ENCODE results near the gene FHIT. TPM values are rescaled to one million over a fixed set of nuclear protein-coding genes. Genes with fewer than 3 reads are reported as not detected.

FHIT gene
- total RNA-seq, 1 donor from 2014 or later, result 29.9 TPM

DNA sequence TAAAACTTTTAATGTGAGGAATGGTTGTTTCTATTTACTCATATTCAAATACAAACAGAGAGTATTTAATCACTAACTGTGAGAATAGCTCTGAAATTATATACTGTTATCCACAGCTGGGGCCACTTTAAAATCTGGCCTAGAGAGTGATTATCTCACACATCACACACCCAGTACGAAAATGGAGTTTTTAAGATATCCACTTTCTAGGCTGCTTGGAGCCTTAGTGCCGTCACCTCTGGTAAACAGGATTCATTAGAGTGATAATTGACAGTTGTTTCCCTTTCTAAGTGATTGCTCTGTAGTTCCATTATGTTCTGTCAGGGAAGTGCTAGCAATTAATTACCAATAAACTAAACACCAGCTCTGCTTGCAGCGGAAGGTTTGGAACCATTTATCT lies 942.4 kb downstream of the FHIT start:
- no peaks in the 10 kb centered on the region for H3K36me3 Mint-ChIP-seq (ENCODE audit: low read depth)
- intact Hi-C loops (cut with micrococcal nuclease), result loop anchor here (10.0 kb wide), 1 partner anchor 224 kb away; no protein-coding TSS in a partner anchor
- DNase-seq (ENCODE audit: low spot score), result no peak
- no peaks in the 10 kb centered on the region for H3K27me3 Mint-ChIP-seq (ENCODE audit: low read depth)
- no peaks in the 10 kb centered on the region for H3K9me3 Mint-ChIP-seq
- no peak overlapping the region for H3K27ac Mint-ChIP-seq
- peaks cover 4% of the 10 kb centered on the region for H3K4me1 Mint-ChIP-seq (ENCODE audit: low read depth)
- H3K4me3 Mint-ChIP-seq (ENCODE audit: low read depth), result no peak overlapping the region

DNA sequence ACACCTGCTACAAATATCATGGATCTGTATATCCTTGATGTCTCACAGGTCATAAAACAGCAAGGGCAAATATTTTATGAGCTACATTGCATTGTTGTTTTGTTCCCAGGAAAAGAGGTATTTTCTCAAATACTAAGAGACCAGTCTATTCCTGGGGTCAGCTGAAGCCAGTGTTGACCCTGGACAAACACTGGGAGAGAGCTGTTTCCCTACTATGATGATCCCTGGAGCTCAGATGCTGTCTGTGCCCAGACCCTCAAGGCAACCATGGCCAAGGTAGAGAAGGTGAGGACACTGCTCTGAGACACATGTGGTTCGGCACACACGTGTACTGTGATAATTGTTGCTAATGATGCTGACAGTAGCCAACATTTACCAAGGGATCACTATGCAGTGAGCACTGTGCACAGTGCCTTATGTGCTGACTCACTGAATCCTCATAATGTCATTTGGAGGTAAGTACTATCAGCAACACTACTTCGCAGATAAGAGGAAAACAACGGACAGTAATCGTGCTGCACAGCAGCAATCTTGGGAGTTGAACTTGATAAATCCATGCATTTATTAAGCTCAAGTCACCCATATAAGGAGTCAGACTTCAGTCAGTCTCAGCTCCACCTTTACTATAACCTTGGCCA lies 943.6 kb downstream of the FHIT start:
- H3K9me3 Mint-ChIP-seq, result no peaks in the 10 kb centered on the region
- H3K27ac Mint-ChIP-seq, result no peak overlapping the region
- H3K4me3 Mint-ChIP-seq (ENCODE audit: low read depth), result no peak overlapping the region
- intact Hi-C loops (cut with micrococcal nuclease), result loop anchor here (10.0 kb wide), 1 partner anchor 223 kb away; no protein-coding TSS in a partner anchor
- H3K27me3 Mint-ChIP-seq (ENCODE audit: low read depth), result no peaks in the 10 kb centered on the region
- DNase-seq (ENCODE audit: low spot score), result no peak
- H3K4me1 Mint-ChIP-seq (ENCODE audit: low read depth), result peaks cover 4% of the 10 kb centered on the region
- no peaks in the 10 kb centered on the region for H3K36me3 Mint-ChIP-seq (ENCODE audit: low read depth)

DNA sequence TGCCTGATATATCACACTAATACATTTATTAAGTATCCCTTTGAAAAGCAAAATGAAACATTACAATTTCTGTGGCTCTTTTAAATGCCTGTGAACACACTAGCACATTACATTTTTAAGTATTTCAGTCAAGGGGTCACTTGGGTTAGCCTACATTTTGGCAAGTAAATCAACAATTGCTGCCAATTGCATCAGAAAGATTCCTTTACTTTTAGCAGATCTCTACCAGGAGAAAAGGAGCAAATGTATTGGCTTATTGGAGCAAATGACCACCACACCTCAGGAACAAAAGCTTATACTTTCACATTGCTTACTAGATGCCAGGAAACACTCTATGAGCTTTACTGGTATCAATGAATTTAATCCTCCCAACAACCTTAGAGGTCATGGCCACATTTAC lies 947.1 kb downstream of the FHIT start:
- Mint-ChIP-seq H3K36me3 (ENCODE audit: low read depth) (peaks cover 5% of the 10 kb centered on the region), H3K27ac (no peak overlapping the region), H3K27me3 (ENCODE audit: low read depth) (no peaks in the 10 kb centered on the region), H3K9me3 (peaks cover 4% of the 10 kb centered on the region), H3K4me3 (ENCODE audit: low read depth) (no peak overlapping the region), H3K4me1 (ENCODE audit: low read depth) (peaks cover 11% of the 10 kb centered on the region)
- no peak for DNase-seq (ENCODE audit: low spot score)
- intact Hi-C loops (cut with micrococcal nuclease), result loop anchor here (10.0 kb wide), 1 partner anchor 219 kb away; no protein-coding TSS in a partner anchor

DNA sequence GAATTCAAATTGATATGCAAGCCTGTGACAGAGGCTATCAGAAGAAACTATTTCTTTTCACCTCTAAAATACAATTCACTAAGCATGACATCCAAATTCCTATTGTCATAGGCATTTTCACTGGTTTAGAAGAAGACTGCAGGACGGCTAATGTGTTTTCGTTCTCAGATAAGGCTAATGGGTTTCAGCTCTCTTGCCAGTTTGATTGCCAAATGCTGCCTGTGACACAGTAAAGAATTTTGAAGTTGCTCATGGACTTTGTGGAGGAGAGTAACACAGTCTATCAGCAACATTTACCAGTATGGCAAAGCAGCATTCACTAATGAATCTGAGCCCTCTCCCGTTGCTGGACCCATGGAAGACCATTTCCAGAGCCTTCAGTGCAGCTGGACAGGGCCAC lies 948.1 kb downstream of the FHIT start:
- Mint-ChIP-seq H3K27ac (no peak overlapping the region), H3K4me3 (ENCODE audit: low read depth) (no peak overlapping the region), H3K9me3 (peaks cover 4% of the 10 kb centered on the region), H3K27me3 (ENCODE audit: low read depth) (no peaks in the 10 kb centered on the region), H3K4me1 (ENCODE audit: low read depth) (peaks cover 11% of the 10 kb centered on the region), H3K36me3 (ENCODE audit: low read depth) (peaks cover 5% of the 10 kb centered on the region)
- intact Hi-C loops (cut with micrococcal nuclease), result loop anchor here (10.0 kb wide), 1 partner anchor 218 kb away; no protein-coding TSS in a partner anchor
- no peak for DNase-seq (ENCODE audit: low spot score)

DNA sequence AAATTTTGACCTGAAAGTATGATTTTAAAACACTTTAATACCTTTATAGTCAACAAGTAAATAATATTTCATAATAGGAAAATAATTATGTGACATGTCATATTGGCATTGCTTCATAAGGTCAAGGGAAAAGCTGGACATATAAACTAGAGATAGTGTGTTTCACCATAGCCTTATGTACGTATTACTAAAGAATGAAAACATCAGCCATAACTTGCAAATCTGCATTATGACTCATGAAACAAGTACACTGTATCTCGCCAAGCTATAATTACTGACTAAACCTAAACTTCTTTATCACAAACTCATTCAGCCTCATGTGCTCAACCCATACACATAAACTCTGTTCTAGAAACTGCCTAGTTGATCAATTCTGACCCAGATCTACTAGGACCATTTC lies 950.1 kb downstream of the FHIT start:
- no peak overlapping the region for H3K4me3 Mint-ChIP-seq (ENCODE audit: low read depth)
- peaks cover 16% of the 10 kb centered on the region for H3K4me1 Mint-ChIP-seq (ENCODE audit: low read depth)
- H3K36me3 Mint-ChIP-seq (ENCODE audit: low read depth), result peaks cover 5% of the 10 kb centered on the region
- H3K27ac Mint-ChIP-seq, result no peak overlapping the region
- H3K27me3 Mint-ChIP-seq (ENCODE audit: low read depth), result no peaks in the 10 kb centered on the region
- H3K9me3 Mint-ChIP-seq, result peaks cover 8% of the 10 kb centered on the region
- DNase-seq (ENCODE audit: low spot score), result no peak
- intact Hi-C loops (cut with micrococcal nuclease), result loop anchor here (10.0 kb wide), 1 partner anchor 216 kb away; no protein-coding TSS in a partner anchor

DNA sequence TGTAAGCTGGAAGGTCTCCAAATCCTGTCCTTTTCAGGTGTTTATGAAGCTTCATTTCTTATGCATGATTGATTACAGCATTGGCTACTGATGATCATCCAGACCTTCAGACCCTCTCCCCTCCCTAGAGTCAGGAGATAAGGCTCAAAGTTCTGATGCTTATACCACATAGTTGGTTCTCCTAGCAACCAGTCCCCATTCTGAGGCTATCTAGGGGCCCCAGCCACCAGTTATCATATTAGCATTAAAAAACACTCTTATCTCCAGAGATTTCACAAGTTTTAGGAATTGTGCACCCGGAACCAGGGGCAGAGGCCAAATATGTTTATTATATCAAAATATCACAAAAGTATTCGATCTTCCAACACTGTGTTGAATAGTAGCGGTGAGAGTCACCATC lies 953.1 kb downstream of the FHIT start:
- Mint-ChIP-seq H3K27me3 (ENCODE audit: low read depth) (no peaks in the 10 kb centered on the region), H3K36me3 (ENCODE audit: low read depth) (peaks cover 12% of the 10 kb centered on the region), H3K9me3 (peaks cover 21% of the 10 kb centered on the region), H3K4me1 (ENCODE audit: low read depth) (peaks cover 26% of the 10 kb centered on the region), H3K27ac (no peak overlapping the region), H3K4me3 (ENCODE audit: low read depth) (no peak overlapping the region)
- DNase-seq (ENCODE audit: low spot score), result no peak
- intact Hi-C loops (cut with micrococcal nuclease), result no loop called here

DNA sequence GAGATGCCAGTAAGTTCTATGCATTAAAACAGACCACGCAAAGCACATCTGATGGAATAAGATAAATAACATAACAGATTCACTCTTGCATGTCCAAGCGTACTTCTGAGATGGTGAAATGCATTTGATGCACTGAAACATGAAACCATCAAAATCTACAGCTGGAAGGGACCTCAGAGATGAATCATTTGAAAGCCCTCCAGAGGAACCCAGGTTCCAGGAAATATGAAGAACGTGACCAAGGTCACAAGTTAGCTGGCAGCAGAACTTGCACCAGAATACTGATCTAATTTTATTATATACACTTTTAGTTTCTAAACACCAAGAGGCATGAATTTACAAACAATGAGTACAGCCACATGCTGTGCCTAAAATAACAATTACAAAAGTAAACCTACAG lies 957.1 kb downstream of the FHIT start:
- Mint-ChIP-seq H3K4me1 (ENCODE audit: low read depth) (peaks cover 20% of the 10 kb centered on the region), H3K27me3 (ENCODE audit: low read depth) (no peaks in the 10 kb centered on the region), H3K36me3 (ENCODE audit: low read depth) (peaks cover 7% of the 10 kb centered on the region), H3K4me3 (ENCODE audit: low read depth) (no peak overlapping the region), H3K9me3 (peaks cover 28% of the 10 kb centered on the region), H3K27ac (no peak overlapping the region)
- no peak for DNase-seq (ENCODE audit: low spot score)
- intact Hi-C loops (cut with micrococcal nuclease), result no loop called here

DNA sequence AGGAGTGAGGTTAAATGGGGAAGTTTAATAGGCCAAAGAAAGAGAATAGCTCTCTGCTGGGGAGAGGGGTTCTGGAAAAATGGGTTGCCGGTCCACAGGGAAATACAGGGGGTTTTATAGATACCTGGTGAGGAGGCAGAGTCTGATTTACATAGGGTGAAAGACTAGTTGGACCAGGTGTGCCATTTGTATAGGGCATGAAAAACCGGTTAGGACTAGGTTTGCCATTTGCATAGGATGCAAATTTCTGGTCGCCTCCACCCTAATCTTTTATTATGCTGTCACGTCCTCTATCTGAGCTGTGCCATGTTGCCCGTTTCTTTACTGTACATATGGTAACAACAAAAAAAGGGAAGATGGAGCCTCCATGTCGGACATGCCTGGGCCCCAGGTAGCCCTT lies 960.1 kb downstream of the FHIT start:
- no peak overlapping the region for H3K4me3 Mint-ChIP-seq (ENCODE audit: low read depth)
- intact Hi-C loops (cut with micrococcal nuclease), result no loop called here

DNA sequence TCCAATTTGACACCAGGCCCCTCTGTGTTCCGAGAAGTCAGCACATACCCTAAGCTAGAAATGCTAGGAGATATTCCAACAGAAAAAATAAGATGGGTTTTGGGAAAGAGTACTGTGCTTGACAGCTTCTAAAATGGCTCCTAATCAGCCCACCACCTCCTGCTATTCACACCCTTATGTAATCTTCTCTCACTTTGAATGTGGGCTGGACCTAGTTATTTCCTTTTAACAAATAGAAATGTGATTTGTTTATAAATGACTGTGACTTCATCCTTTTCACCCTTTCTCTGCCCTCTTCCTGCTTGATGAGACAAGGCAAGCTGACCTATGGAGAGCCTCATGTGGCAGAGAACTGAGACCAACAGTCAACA lies 961.1 kb downstream of the FHIT start:
- peaks cover 20% of the 10 kb centered on the region for H3K9me3 Mint-ChIP-seq
- no peak overlapping the region for H3K4me3 Mint-ChIP-seq (ENCODE audit: low read depth)
- peaks cover 8% of the 10 kb centered on the region for H3K36me3 Mint-ChIP-seq (ENCODE audit: low read depth)
- H3K4me1 Mint-ChIP-seq (ENCODE audit: low read depth), result peaks cover 14% of the 10 kb centered on the region
- DNase-seq (ENCODE audit: low spot score), result no peak
- intact Hi-C loops (cut with micrococcal nuclease), result no loop called here
- no peak overlapping the region for H3K27ac Mint-ChIP-seq
- H3K27me3 Mint-ChIP-seq (ENCODE audit: low read depth), result no peaks in the 10 kb centered on the region

More for the DNA sequence above, 960.1 kb downstream of the FHIT start:
- no peak for DNase-seq (ENCODE audit: low spot score)
- Mint-ChIP-seq H3K4me1 (ENCODE audit: low read depth) (peaks cover 16% of the 10 kb centered on the region), H3K9me3 (peaks cover 24% of the 10 kb centered on the region), H3K27ac (no peak overlapping the region), H3K27me3 (ENCODE audit: low read depth) (no peaks in the 10 kb centered on the region), H3K36me3 (ENCODE audit: low read depth) (peaks cover 7% of the 10 kb centered on the region)

DNA sequence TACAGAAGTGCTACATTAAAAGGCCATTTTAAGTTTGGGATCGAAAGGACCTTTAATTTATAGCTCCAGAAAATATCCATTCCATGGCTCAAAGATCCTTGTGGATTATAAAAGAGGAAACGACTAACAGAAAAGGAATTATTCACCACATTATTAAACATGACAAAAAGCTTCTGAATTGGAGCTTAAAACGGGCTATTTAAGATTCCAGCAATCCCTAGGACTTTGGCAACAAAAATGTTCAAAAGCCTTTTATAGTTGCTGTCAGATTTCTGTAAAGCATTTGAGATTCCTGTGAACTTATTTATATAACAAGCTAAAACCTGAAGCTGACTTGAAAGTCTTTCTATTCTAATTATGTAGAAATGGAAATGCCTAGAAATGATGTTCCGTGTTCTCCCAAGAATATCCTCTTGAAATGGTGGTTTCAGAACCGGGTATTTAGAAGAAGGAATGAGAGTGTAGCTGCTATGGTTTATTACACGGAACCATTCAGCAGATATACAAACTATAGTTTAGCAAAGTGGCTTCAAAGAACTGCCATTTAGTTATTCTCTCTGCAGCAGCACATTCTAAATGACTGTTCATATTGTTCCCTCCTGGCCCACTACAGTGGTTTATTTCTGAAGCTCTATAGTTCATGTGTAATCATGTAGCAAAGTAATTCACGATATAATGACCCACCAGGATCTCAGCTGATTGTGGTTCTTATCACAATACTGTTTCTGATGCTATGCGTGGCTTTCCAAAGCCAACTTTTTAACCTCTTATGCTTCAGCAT lies 961.7 kb downstream of the FHIT start:
- no peak for DNase-seq (ENCODE audit: low spot score)
- Mint-ChIP-seq H3K27ac (no peak overlapping the region), H3K36me3 (ENCODE audit: low read depth) (peaks cover 4% of the 10 kb centered on the region), H3K4me3 (ENCODE audit: low read depth) (no peak overlapping the region), H3K27me3 (ENCODE audit: low read depth) (no peaks in the 10 kb centered on the region), H3K4me1 (ENCODE audit: low read depth) (peaks cover 9% of the 10 kb centered on the region), H3K9me3 (peaks cover 14% of the 10 kb centered on the region)
- intact Hi-C loops (cut with micrococcal nuclease), result no loop called here

DNA sequence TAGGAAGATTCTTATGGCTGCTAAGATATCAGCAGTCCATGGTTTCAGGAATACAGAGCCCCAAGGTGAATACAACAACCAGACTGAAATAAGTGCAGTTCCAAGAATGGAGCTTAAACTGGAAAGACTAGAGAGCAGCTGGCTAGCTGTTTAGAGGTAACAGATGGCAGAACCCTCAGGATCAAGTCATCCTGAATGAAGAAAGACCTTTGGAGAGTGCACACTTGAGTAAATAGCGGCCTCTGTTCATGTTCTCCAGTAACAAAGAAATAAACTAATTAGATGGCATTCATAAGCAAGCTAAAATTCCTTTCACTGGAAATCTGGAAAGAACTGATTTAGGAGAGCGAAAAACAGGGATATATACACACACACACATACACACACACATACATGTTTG lies 968.4 kb downstream of the FHIT start:
- Mint-ChIP-seq H3K27me3 (ENCODE audit: low read depth) (no peaks in the 10 kb centered on the region), H3K4me1 (ENCODE audit: low read depth) (no peaks in the 10 kb centered on the region), H3K36me3 (ENCODE audit: low read depth) (peaks cover 2% of the 10 kb centered on the region), H3K4me3 (ENCODE audit: low read depth) (no peak overlapping the region), H3K27ac (no peak overlapping the region), H3K9me3 (no peaks in the 10 kb centered on the region)
- intact Hi-C loops (cut with micrococcal nuclease), result no loop called here
- no peak for DNase-seq (ENCODE audit: low spot score)

DNA sequence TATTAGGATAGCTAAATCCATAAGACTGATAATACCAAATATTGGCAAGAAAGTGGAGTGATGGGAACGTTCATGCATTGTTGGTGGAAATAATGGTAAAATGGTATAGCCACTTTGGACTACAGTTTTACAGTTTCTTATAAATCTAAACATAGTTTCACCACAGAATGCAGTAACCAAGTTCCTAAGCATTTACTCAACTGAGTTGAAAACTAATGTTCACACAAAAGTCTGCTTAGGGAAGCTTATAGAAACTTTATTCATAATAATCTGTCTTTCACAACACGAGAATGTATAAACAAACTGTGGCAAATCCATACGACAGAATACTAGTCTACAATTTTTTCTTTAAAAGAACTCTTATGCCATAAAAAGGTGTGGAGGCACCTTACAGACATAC lies 969.3 kb downstream of the FHIT start:
- H3K27me3 Mint-ChIP-seq (ENCODE audit: low read depth), result no peaks in the 10 kb centered on the region
- H3K4me3 Mint-ChIP-seq (ENCODE audit: low read depth), result no peak overlapping the region

DNA sequence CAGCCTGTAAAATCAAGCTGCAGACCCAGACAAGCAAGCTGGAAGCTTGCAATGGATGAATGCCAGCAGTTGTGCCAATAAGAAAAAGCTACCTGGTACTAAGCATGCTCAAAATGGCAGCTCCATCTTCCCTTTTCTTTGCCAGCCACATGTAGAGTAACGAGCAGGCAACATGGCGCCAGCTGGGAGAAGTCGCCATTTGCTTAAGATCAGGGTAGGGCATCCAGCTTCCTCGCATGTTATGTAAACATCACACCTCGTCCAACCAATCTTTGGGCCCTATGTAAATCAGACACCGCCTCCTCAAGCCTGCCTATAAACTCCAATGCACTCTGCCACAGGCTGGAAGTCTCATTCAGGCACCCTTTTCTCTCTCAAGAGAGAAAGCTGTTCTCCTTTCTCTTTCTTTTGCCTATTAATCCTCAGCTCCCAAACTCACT lies 973.9 kb downstream of the FHIT start:
- Mint-ChIP-seq H3K9me3 (peaks cover 9% of the 10 kb centered on the region), H3K4me3 (ENCODE audit: low read depth) (no peak overlapping the region), H3K4me1 (ENCODE audit: low read depth) (no peaks in the 10 kb centered on the region), H3K27me3 (ENCODE audit: low read depth) (no peaks in the 10 kb centered on the region), H3K27ac (no peak overlapping the region), H3K36me3 (ENCODE audit: low read depth) (no peaks in the 10 kb centered on the region)
- intact Hi-C loops (cut with micrococcal nuclease), result no loop called here
- DNase-seq (ENCODE audit: low spot score), result no peak

More for the DNA sequence above, 969.3 kb downstream of the FHIT start:
- Mint-ChIP-seq H3K4me1 (ENCODE audit: low read depth) (no peaks in the 10 kb centered on the region), H3K9me3 (no peaks in the 10 kb centered on the region), H3K27ac (no peak overlapping the region), H3K36me3 (ENCODE audit: low read depth) (peaks cover 2% of the 10 kb centered on the region)
- intact Hi-C loops (cut with micrococcal nuclease), result no loop called here
- no peak for DNase-seq (ENCODE audit: low spot score)
